Neutrophil (primary cell): ENCODE results near the gene RPL3.

Experiments
- H3K27ac ChIP-seq: fragments of 200-600 bp; sonication (generic); 2 replicates; pipeline ENCODE4 v1.5.1; 2016; ENCODE audit warnings: mild to moderate bottlenecking, moderate library complexity
- H3K27me3 ChIP-seq: fragments of 200-600 bp; sonication (generic); 2 replicates; pipeline ENCODE4 v1.6.0; 2016; ENCODE audit warnings: mild to moderate bottlenecking
- H3K36me3 ChIP-seq: fragments of 200-600 bp; sonication (generic); 2 replicates; pipeline ENCODE4 v1.5.1; 2017
- H3K4me1 ChIP-seq, 2 experiments: fragments of 200-600 bp in 1 of 2; sonication (generic) in 1 of 2; 1 replicate in 1 of 2; 2 replicates in 1 of 2; pipeline versions ENCODE4 v1.5.1 to v1.6.1; 2013 to 2016; ENCODE audit warnings: low read depth in 1 of 2, low read length in 1 of 2, mild to moderate bottlenecking in 1 of 2, moderate library complexity in 1 of 2; ENCODE audit not compliant: control insufficient read depth in 1 of 2, insufficient read depth in 1 of 2
- H3K4me3 ChIP-seq, 2 experiments: fragments of 200-600 bp in 1 of 2; sonication (generic) in 1 of 2; 1 replicate in 1 of 2; 2 replicates in 1 of 2; pipeline ENCODE4 v1.5.1; 2013 to 2016; ENCODE audit warnings: low read depth in 1 of 2, low read length in 1 of 2, mild to moderate bottlenecking in 1 of 2, moderate library complexity in 1 of 2
- H3K9me3 ChIP-seq: fragments of 200-600 bp; sonication (generic); 2 replicates; pipeline ENCODE4 v1.5.1; 2016
- TF ChIP-seq, protein P1 (sequence below): fragments of 200-600 bp; sonication (generic); IDR thresholded peaks from 2 replicates; pipeline ENCODE4 v1.5.1; 2016; ENCODE audit warnings: antibody characterized with exemption

Gene RPL3

DNA sequence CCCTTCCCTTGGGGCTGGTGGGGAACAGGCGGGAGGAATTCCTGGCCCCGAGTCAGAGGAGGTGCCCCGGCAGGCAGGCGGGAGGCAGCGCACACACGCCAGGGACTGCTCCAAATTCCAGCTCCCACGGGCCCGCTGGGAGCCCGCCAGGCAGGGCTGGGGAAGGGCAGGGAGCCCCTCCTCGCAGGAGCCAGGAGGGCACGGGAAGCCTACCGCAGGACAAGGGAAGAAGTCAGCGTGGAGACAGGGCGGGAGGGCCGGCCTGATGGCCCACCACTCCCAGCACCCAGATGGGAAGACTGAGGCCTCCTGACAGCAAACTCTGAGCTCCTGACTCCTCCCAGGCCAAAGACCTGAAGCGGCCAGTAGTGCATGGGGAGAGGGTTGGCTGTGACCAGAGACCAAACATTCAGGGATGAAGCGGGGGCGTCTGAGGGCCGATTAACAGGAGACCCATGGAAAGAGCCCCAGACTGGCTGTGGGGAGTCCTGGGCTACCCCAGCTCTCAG is 22.4 kb downstream of the RPL3 start:
- Histone ChIP-seq H3K4me1 (peaks cover 14 to 15% of the 10 kb centered on the region in 2 experiments), H3K9me3 (no peaks in the 10 kb centered on the region), H3K27ac (no peak overlapping the region)

DNA sequence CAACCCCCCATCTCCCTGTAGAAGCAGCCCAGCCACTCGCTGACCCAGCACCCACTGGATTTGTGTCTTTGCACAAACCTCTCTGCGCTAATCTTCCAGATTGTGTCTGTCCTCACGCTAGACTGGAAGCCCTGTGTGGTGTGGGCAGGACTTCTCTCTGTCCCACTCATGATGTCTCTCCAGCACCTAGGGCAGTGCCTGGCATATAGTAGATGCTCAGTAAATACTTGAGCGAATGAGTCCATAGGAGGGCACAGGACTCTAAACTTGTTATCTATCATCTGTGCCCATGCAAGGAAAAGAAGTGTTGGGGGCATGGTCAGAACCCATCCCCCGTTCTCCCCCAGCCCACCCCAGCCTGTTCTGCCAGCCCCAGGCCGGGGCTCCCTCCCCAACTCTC is 22.9 kb downstream of the RPL3 start:
- H3K4me3 ChIP-seq, result no peak overlapping the region
- no peaks in the 10 kb centered on the region for H3K36me3 ChIP-seq
- no peaks in the 10 kb centered on the region for H3K9me3 ChIP-seq
- H3K27ac ChIP-seq, result no peak overlapping the region
- TF ChIP-seq, protein P1, sequence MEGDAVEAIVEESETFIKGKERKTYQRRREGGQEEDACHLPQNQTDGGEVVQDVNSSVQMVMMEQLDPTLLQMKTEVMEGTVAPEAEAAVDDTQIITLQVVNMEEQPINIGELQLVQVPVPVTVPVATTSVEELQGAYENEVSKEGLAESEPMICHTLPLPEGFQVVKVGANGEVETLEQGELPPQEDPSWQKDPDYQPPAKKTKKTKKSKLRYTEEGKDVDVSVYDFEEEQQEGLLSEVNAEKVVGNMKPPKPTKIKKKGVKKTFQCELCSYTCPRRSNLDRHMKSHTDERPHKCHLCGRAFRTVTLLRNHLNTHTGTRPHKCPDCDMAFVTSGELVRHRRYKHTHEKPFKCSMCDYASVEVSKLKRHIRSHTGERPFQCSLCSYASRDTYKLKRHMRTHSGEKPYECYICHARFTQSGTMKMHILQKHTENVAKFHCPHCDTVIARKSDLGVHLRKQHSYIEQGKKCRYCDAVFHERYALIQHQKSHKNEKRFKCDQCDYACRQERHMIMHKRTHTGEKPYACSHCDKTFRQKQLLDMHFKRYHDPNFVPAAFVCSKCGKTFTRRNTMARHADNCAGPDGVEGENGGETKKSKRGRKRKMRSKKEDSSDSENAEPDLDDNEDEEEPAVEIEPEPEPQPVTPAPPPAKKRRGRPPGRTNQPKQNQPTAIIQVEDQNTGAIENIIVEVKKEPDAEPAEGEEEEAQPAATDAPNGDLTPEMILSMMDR, result no peak
- H3K4me1 ChIP-seq, result peaks cover 15% of the 10 kb centered on the region in 2 experiments
- peaks cover 50% of the 10 kb centered on the region for H3K27me3 ChIP-seq

More for the DNA sequence above, 22.4 kb downstream of the RPL3 start:
- peaks cover 56% of the 10 kb centered on the region for H3K27me3 ChIP-seq
- H3K36me3 ChIP-seq, result no peaks in the 10 kb centered on the region
- TF ChIP-seq, protein P1, result no peak
- H3K4me3 ChIP-seq, result no peak overlapping the region

DNA sequence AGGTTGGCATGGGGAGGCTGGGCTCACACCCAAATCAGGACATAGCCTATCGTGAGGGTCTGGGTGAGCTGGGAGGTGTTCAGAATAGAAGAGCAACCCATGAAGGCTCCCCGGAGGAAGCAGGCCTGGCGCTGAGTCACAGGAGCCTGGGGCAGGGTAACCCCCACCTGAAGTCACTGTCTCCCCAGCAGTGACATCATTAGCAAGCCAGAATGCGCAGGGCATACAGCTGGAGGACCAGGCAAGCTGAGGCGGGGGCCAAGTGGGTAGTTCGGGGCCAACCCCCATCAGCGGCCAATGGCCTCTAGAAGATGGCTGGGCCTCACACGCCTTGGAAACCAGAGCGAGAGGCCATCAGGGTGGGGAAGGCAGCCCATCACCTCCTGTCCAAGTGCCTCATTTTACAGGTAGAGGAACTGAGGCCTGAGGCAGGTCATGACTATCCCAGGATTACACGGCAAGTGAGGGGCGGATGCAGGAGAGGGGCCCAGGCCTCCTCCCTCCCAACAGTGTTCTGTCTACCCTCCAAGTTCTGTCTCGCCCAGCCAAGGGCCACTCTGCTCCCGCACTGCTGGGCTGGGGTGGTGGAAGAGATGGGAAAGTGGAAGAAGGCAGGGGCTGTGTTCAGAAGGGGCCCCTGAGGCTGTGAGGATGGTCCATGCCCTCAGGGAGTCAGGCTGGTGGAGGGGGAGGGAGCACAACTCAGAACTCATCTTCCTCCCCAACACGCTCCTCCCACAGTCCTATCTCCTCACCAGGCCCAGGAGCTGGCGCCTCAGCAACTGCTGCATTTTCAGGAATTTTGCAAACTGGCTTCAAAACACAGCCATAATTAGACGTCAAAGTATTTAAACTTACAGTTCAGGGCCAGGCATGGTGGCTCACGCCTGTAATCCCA is 24.6 kb downstream of the RPL3 start:
- no peaks in the 10 kb centered on the region for H3K9me3 ChIP-seq
- no peak overlapping the region for H3K4me3 ChIP-seq
- H3K27me3 ChIP-seq, result peaks cover 33% of the 10 kb centered on the region
- no peak overlapping the region for H3K27ac ChIP-seq
- TF ChIP-seq, protein P1, result no peak
- no peaks in the 10 kb centered on the region for H3K36me3 ChIP-seq
- H3K4me1 ChIP-seq, result peaks cover 10 to 11% of the 10 kb centered on the region in 2 experiments

DNA sequence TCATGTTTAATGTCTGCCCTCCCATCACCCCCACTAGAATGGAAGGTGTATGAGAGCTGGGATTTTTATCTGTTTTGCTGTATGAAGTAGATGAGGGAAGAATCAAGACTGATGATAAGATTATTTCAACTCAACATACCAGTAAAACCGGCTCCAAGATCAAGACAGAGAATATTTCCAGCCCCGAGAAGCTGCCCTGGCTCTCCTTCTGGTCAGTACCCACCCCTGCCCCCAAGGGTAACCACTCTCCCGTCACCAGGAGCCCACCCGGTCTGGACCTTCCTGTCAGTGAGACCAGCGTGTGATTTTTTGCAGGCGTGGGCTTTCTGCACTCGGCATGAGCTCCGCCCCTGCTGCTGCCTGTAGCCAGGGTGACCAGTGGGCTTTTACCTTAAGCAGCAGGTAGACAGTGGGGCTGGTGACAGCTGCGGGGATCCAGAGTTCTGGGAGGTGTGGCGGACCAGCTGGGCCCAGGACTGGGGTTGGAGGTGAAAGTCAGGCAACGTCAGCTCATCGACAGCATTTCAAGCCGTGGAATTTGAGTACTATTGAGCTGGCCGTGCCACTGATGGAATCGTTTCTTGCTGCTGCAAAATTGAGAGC is 25.6 kb downstream of the RPL3 start:
- peaks cover 9 to 10% of the 10 kb centered on the region in 2 experiments for H3K4me1 ChIP-seq
- no peak overlapping the region for H3K4me3 ChIP-seq
- H3K36me3 ChIP-seq, result no peaks in the 10 kb centered on the region
- no peaks in the 10 kb centered on the region for H3K9me3 ChIP-seq
- H3K27ac ChIP-seq, result no peak overlapping the region
- peaks cover 24% of the 10 kb centered on the region for H3K27me3 ChIP-seq
- TF ChIP-seq, protein P1, result no peak

DNA sequence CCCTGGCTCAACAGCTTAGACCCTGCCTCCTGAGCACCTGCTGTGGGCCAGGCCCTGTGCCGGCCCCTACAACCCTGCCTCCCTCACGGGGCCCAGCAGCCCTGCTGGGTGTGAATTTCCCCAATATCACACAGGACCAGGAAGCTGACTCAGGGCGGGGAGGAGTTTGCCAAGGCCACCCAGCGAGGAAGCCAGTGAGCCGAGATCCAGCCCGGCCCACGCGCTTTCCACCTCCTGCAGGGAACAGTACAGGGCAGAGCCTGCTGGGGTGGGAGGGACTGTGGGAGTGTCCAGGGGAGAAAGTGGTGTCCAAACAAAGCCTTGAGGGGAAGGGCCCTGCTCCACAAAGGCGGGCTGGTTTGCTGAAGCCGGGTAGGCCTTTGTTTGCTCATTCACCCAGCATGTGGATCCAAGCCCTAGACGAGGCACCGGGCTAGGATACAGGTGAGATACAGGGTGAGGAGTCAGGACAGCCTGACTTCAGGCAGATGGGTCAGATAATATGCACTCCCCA is 26.8 kb downstream of the RPL3 start:
- TF ChIP-seq, protein P1, result no peak
- H3K4me3 ChIP-seq, result no peak overlapping the region
- H3K27me3 ChIP-seq, result peaks cover 14% of the 10 kb centered on the region
- no peaks in the 10 kb centered on the region for H3K9me3 ChIP-seq
- H3K36me3 ChIP-seq, result no peaks in the 10 kb centered on the region
- H3K4me1 ChIP-seq, result peaks cover 12% of the 10 kb centered on the region in 2 experiments
- peak overlapping the region; percentile 33 for H3K27ac ChIP-seq
